HepG2 (cell line): Measurements from ENCODE around the gene PRR19. TPM values are rescaled to one million over a fixed set of nuclear protein-coding genes. Genes with fewer than 3 reads are reported as not detected.

Experiments used
- ARHGAP35 ChIP-seq: sonication (generic); formaldehyde crosslinking; IDR thresholded peaks from 2 replicates; pipeline ENCODE4 v1.9.0; 2022; ENCODE audit warnings: mild to moderate bottlenecking, inconsistent platforms, moderate library complexity, missing genetic modification reagents, borderline replicate concordance
- BORCS8-MEF2B ChIP-seq: sonication (generic); formaldehyde crosslinking; IDR thresholded peaks from 2 replicates; pipeline ENCODE4 v1.8.0; 2022; ENCODE audit warnings: mild to moderate bottlenecking, missing genetic modification reagents
- DRAP1 ChIP-seq: IDR thresholded peaks from 2 replicates; pipeline ENCODE4 v1.6.1; 2016; ENCODE audit warnings: missing genetic modification reagents, missing compliant biosample characterization
- E2F5 ChIP-seq: sonication (generic); formaldehyde crosslinking; conservative IDR thresholded peaks from 2 replicates; pipeline ENCODE4 v1.4.0; 2020; ENCODE audit warnings: missing genetic modification reagents
- KMT2A ChIP-seq: sonication (generic); formaldehyde crosslinking; IDR thresholded peaks from 2 replicates; pipeline ENCODE4 v1.4.0; 2020; ENCODE audit warnings: missing genetic modification reagents
- SMYD3 ChIP-seq: sonication (generic); formaldehyde crosslinking; IDR thresholded peaks from 2 replicates; pipeline ENCODE4 v1.8.1; 2023; ENCODE audit warnings: mild to moderate bottlenecking, missing genetic modification reagents
- TP53 ChIP-seq: sonication (generic); formaldehyde crosslinking; conservative IDR thresholded peaks from 2 replicates; pipeline ENCODE4 v1.4.0; 2020; ENCODE audit warnings: missing genetic modification reagents
- XRCC5 ChIP-seq: fragments of 200-400 bp; formaldehyde crosslinking; optimal IDR thresholded peaks from 2 replicates; pipeline ENCODE3; 2017; ENCODE audit warnings: mild to moderate bottlenecking, low read length
- ZNF253 ChIP-seq: sonication (generic); formaldehyde crosslinking; IDR thresholded peaks from 2 replicates; pipeline ENCODE4 v1.8.0; 2022; ENCODE audit warnings: mild to moderate bottlenecking, missing genetic modification reagents, borderline replicate concordance
- ZNF264 ChIP-seq: sonication (generic); formaldehyde crosslinking; IDR thresholded peaks from 2 replicates; pipeline ENCODE4 v1.4.0; 2020; ENCODE audit warnings: missing genetic modification reagents
- ZNF276 ChIP-seq: sonication (generic); formaldehyde crosslinking; IDR thresholded peaks from 2 replicates; pipeline ENCODE4 v1.4.0; 2020; ENCODE audit warnings: mild to moderate bottlenecking, low read depth, missing genetic modification reagents
- ZNF33B ChIP-seq: sonication (generic); formaldehyde crosslinking; IDR thresholded peaks from 2 replicates; pipeline ENCODE4 v1.5.1; 2020; ENCODE audit warnings: mild to moderate bottlenecking, missing genetic modification reagents
- ZNF678 ChIP-seq: sonication (generic); formaldehyde crosslinking; IDR thresholded peaks from 2 replicates; pipeline ENCODE4 v1.4.0; 2020; ENCODE audit warnings: mild to moderate bottlenecking, missing genetic modification reagents
- ZNF703 ChIP-seq: sonication (generic); formaldehyde crosslinking; IDR thresholded peaks from 2 replicates; pipeline ENCODE4 v1.5.1; 2020; ENCODE audit warnings: missing genetic modification reagents, mild to moderate bottlenecking, moderate library complexity, borderline replicate concordance
- polyA plus RNA-seq, 8 experiments: library from polyadenylated mRNA; depleted of rRNA in 3 of 8; stranded (reverse) in 7 of 8; unstranded in 1 of 8; fragments of >200 nt; fragmentation: Illumina TruSeq in 4 of 8; extraction: Trizol in 4 of 8; gene quantifications; 2 replicates each; pipeline versions ENCODE4 v1.2.1 to v1.2.3, GENCODE V29; 2011 to 2016; ENCODE audit warnings: low read depth in 4 of 8, missing spikeins in 1 of 8, mixed read lengths in 1 of 8; ENCODE audit not compliant: insufficient read depth in 1 of 8
- total RNA-seq, 5 experiments: library from RNA; depleted of rRNA; stranded (reverse); fragments of >200 nt; fragmentation: Illumina TruSeq; extraction: Trizol; gene quantifications; 2 replicates each; pipeline ENCODE4 v1.2.3, GENCODE V29; 2016; ENCODE audit warnings: low read depth in 1 of 5
- TF ChIP-seq, protein P1 (sequence below): sonication (generic); formaldehyde crosslinking; conservative IDR thresholded peaks from 2 replicates; pipeline ENCODE4 v1.4.0; 2020; ENCODE audit warnings: missing genetic modification reagents
- TF ChIP-seq, protein P2 (sequence below): sonication (generic); formaldehyde crosslinking; IDR thresholded peaks from 2 replicates; pipeline ENCODE4 v1.8.0; 2022; ENCODE audit warnings: missing genetic modification reagents, mild to moderate bottlenecking, inconsistent platforms, borderline replicate concordance
- TF ChIP-seq, protein P3 (sequence below): sonication (generic); formaldehyde crosslinking; IDR thresholded peaks from 2 replicates; pipeline ENCODE4 v1.4.0; 2020; ENCODE audit warnings: missing genetic modification reagents, borderline replicate concordance

Gene PRR19
- total and polyA plus RNA-seq, 2 of the 13 experiments (the other 11 are each of a cell fraction or from before 2014, with no cell fraction given): 0.21 to 0.33 TPM

DNA sequence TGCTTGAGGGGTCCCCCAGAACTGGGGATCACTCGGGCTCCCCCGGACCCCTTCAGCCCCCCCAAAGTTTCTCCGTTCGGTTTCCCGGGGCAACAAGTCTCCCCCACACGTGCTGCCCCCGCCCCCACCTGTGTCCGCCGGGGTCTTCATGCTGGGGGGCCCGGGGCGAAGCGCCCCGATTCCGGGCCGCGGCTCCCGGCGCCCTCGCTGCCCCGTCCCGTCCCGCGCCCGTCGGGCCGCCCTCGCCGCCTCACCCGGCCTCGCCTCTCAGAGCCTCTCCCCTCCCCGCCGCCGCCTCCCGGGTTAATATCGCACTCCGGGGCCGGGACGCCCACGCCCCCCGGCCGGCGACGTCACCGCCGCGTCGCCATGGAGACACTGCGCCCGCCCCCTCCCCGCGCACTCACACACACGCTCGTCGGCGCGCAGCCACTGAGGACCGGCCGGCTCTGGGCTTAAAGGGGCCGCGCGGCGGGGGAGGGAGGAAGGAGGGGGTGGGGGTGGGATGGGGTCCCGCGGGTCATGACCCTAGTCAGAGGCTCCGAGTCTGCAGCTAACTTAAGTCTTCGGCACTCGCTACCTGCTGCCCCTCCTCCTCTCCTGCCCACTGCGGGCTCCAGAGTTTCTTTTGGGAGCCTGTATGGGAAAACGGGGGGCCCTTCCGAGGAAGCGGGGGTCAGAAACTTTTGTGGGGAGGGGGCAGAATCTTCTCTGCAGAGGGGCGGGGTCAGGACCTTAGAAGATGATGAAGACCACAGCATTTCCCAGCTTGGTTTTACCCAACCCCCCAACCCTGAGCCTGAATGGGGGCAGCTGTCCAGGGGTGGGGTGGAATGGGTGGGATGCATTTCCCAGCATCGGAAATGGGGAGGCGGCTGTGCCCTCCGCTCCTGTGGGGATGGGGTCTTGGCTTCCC is 46.8 kb upstream of the PRR19 start, which contains the start of gene ERF (continued):
- TF ChIP-seq, protein P1, sequence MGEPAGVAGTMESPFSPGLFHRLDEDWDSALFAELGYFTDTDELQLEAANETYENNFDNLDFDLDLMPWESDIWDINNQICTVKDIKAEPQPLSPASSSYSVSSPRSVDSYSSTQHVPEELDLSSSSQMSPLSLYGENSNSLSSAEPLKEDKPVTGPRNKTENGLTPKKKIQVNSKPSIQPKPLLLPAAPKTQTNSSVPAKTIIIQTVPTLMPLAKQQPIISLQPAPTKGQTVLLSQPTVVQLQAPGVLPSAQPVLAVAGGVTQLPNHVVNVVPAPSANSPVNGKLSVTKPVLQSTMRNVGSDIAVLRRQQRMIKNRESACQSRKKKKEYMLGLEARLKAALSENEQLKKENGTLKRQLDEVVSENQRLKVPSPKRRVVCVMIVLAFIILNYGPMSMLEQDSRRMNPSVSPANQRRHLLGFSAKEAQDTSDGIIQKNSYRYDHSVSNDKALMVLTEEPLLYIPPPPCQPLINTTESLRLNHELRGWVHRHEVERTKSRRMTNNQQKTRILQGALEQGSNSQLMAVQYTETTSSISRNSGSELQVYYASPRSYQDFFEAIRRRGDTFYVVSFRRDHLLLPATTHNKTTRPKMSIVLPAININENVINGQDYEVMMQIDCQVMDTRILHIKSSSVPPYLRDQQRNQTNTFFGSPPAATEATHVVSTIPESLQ (CRISPR knock-in tag): no peak
- TF ChIP-seq SMYD3 (no peak), DRAP1 (CRISPR knock-in tag) (peak; percentile 97), ZNF253 (CRISPR knock-in tag) (no peak), E2F5 (CRISPR knock-in tag) (no peak), ARHGAP35 (no peak), XRCC5 (no peak), TP53 (CRISPR knock-in tag) (no peak), BORCS8-MEF2B (0 out of 2 replicates have a peak, but pooled peaks have one; percentile 8), ZNF33B (CRISPR knock-in tag) (no peak; the same call in 1 of the 2 replicates), KMT2A (no peak), ZNF703 (no peak), ZNF264 (CRISPR knock-in tag) (no peak), ZNF678 (CRISPR knock-in tag) (no peak), ZNF276 (CRISPR knock-in tag) (peak; percentile 64; the same call in 1 of the 2 replicates)
- TF ChIP-seq, protein P2, sequence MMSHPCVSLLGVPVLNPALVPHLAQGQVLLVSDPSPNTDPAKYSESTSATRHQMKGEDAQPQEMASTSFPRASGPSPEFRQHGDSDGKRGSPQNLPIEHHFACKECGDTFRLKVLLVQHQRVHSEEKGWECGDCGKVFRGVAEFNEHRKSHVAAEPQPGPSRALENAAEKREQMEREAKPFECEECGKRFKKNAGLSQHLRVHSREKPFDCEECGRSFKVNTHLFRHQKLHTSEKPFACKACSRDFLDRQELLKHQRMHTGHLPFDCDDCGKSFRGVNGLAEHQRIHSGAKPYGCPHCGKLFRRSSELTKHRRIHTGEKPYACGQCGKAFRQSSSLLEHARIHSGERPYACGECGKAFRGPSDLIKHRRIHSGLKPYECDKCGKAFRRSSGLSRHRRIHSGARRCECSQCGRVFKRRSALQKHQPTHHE (CRISPR knock-in tag): no peak; the same call in 1 of the 2 replicates
- TF ChIP-seq, protein P3, sequence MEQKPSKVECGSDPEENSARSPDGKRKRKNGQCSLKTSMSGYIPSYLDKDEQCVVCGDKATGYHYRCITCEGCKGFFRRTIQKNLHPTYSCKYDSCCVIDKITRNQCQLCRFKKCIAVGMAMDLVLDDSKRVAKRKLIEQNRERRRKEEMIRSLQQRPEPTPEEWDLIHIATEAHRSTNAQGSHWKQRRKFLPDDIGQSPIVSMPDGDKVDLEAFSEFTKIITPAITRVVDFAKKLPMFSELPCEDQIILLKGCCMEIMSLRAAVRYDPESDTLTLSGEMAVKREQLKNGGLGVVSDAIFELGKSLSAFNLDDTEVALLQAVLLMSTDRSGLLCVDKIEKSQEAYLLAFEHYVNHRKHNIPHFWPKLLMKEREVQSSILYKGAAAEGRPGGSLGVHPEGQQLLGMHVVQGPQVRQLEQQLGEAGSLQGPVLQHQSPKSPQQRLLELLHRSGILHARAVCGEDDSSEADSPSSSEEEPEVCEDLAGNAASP (CRISPR knock-in tag): no peak; the same call in 1 of the 2 replicates
